ENCODE measurements around the gene MRPS35.

The MRPS35 gene

GRCh38 chr12:27710592-27711316 is at the start of gene MRPS35:
Gene MRPS35 (plus strand): TSS chr12:27710832. CDS start chr12:27710844, 12 bp downstream.
- peak; percentile 73 to 80 for DNase-seq (ENCODE audit: low read depth in 2 of 2)

GRCh38 chr12:27665704-27666103 is 44.9 kb upstream of the MRPS35 start:
- no peak for DNase-seq (ENCODE audit: low read depth in 2 of 2)

GRCh38 chr12:27666510-27666909 is 44.1 kb upstream of the MRPS35 start:
- DNase-seq (ENCODE audit: low read depth in 2 of 2) = no peak

- DNase-seq (ENCODE audit: low read depth in 2 of 2) = no peak
Observed at GRCh38 chr12:27667540-27667939, 43.1 kb upstream of the MRPS35 start.

- no peak for DNase-seq (ENCODE audit: low read depth in 2 of 2)
Observed at GRCh38 chr12:27672051-27672450, 38.6 kb upstream of the MRPS35 start.

- no peak for DNase-seq (ENCODE audit: low read depth in 2 of 2)
Observed at GRCh38 chr12:27672643-27673042, 38.0 kb upstream of the MRPS35 start.

GRCh38 chr12:27673101-27673718 is 37.4 kb upstream of the MRPS35 start:
- no peak for DNase-seq (ENCODE audit: low read depth in 2 of 2)

- DNase-seq (ENCODE audit: low read depth in 2 of 2) = no peak
Observed at GRCh38 chr12:27674989-27675388, 35.6 kb upstream of the MRPS35 start.

GRCh38 chr12:27680619-27681018 is 30.0 kb upstream of the MRPS35 start:
- DNase-seq (ENCODE audit: low read depth in 2 of 2) = no peak

GRCh38 chr12:27682534-27682933 is 28.1 kb upstream of the MRPS35 start:
- DNase-seq (ENCODE audit: low read depth in 2 of 2) = no peak

GRCh38 chr12:27685274-27685673 is 25.4 kb upstream of the MRPS35 start:
- DNase-seq (ENCODE audit: low read depth in 2 of 2) = no peak

GRCh38 chr12:27686147-27686546 is 24.5 kb upstream of the MRPS35 start:
- DNase-seq (ENCODE audit: low read depth in 2 of 2) = no peak

GRCh38 chr12:27688671-27689070 is 22.0 kb upstream of the MRPS35 start:
- DNase-seq (ENCODE audit: low read depth in 2 of 2) = no peak

- DNase-seq (ENCODE audit: low read depth in 2 of 2) = no peak
Observed at GRCh38 chr12:27689558-27690180, 21.0 kb upstream of the MRPS35 start.

GRCh38 chr12:27693403-27693802 is 17.2 kb upstream of the MRPS35 start:
- no peak for DNase-seq (ENCODE audit: low read depth in 2 of 2)

- DNase-seq (ENCODE audit: low read depth in 2 of 2) = no peak
Observed at GRCh38 chr12:27695556-27696292, 14.9 kb upstream of the MRPS35 start.

GRCh38 chr12:27696293-27696652 is 14.4 kb upstream of the MRPS35 start, which contains the start of gene REP15:
Gene REP15 (plus strand): TSS chr12:27696447. CDS start chr12:27696563, 116 bp downstream.
- DNase-seq (ENCODE audit: low read depth in 2 of 2) = no peak

GRCh38 chr12:27696864-27697564 is 13.6 kb upstream of the MRPS35 start:
- DNase-seq (ENCODE audit: low read depth in 2 of 2) = no peak

GRCh38 chr12:27703720-27704452 is 6.7 kb upstream of the MRPS35 start:
- peak; percentile 82 to 88 for DNase-seq (ENCODE audit: low read depth in 2 of 2)

- no peak for DNase-seq (ENCODE audit: low read depth in 2 of 2)
Observed at GRCh38 chr12:27705263-27705662, 5.4 kb upstream of the MRPS35 start.

- DNase-seq (ENCODE audit: low read depth in 2 of 2) = no peak
Observed at GRCh38 chr12:27707216-27707615, 3.4 kb upstream of the MRPS35 start.

Data from fibroblast of skin of left biceps (primary cell).